ENCODE results near the gene POPDC2.
"Not testable (repeated sequence)": the region's sequence is repeated elsewhere in the genome, so short reads cannot be mapped to it uniquely, and the experiment has no call there.

Gene POPDC2

DNA sequence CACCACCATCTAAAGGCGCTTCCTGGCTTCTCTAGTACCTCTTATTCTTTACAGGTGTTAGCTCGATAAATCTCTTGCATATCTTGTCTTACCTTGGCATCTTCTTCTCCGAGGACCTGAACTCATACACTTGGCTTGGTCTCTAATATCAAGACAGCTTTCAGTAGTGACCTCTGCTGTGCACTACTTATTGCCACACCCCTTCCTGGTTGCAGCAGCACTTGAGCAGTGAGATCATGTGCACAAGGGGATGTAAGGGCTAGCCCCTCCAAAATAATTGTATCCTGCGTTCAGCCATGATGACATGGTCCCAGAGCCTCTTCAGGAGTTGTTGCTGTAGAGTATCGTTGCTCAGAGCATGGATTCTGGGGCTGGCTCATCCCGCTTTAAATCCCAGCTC lies 64.0 kb downstream of the POPDC2 start:
- Mint-ChIP-seq H3K27me3 (peaks cover 4% of the 10 kb centered on the region), H3K4me1 (ENCODE audit: low read depth) (peaks cover 44% of the 10 kb centered on the region), H3K9me3 (no peaks in the 10 kb centered on the region), H3K4me3 (no peak overlapping the region), H3K27ac (no peak overlapping the region), H3K36me3 (ENCODE audit: low read depth) (no peaks in the 10 kb centered on the region)

DNA sequence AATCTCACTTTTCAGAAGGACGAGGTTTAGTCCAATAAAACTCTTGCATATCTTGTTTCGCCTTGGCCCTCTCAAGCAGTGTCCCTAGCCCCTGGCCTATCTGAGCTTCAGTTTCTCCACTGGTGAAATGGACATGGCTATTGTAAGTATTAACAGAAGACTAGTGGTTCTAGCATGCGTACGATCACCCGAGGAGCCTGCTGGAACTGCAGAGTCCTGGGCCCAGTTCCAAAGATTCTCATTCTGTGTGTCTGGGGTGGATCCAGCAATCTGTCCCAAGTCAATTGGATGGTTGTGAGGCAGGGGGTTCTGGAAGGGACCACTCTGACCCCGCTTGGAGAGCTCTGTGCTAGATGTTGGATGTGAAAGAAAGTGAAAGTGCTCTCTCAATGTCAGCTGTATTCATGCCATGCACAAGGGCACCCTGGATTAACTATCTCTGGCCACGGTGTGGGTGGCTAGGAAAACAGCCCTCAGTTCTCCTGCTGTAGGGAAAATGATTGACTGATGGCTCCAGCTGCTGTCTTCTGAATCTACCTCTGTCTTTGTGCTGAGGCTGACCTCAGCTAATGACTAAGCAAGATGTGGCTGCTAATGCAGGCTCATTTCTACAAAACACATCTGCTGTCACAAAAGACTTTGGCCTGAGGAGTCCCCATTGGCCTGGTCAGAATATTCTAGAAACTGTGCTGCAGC lies 64.6 kb downstream of the POPDC2 start:
- Mint-ChIP-seq H3K36me3 (ENCODE audit: low read depth) (no peaks in the 10 kb centered on the region), H3K4me3 (no peak overlapping the region), H3K27me3 (peaks cover 5% of the 10 kb centered on the region), H3K9me3 (no peaks in the 10 kb centered on the region), H3K4me1 (ENCODE audit: low read depth) (peaks cover 38% of the 10 kb centered on the region), H3K27ac (no peak overlapping the region)

DNA sequence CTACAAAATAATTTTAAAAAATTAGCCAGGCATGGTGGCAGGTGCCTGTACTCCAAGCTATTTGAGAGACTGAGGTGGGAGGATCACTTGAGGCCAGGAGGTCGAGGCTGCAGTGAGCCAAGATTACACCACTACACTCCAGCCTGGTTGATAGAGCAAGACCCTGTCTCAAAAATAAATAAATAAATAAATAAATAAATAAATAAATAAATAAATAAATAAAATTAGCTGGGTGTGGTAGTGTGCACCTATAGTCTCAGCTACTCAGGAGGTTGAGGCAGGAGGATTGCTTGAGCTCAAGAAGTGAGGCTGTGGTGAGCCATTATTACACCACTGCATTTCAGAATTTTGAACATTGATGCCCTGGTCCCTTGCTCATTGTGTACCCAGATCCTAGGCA lies 65.5 kb downstream of the POPDC2 start:
- H3K27ac Mint-ChIP-seq; H3K4me3 Mint-ChIP-seq; H3K9me3 Mint-ChIP-seq; H3K36me3 Mint-ChIP-seq (ENCODE audit: low read depth): not testable (repeated sequence)
- Mint-ChIP-seq H3K4me1 (ENCODE audit: low read depth) (peaks cover 30% of the 10 kb centered on the region), H3K27me3 (peaks cover 12% of the 10 kb centered on the region)

DNA sequence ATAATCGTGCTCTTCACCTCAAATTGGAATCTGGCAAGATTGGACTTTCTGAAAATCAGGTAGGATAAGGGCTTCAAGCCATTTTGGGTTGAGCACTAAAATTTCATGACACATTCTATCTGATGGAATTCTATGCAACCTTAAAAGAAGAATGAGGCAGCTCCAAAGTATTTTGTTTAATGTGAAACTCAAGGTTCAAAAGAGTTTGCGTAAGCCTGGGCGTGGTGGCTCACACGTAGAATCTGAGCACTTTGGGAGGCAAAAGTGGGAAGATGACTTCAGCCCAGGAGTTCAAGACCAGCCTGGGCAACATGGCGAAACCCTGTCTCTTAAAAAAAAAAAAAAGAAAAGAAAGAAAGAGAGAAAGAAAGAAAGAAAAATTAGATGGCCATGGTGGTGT lies 66.3 kb downstream of the POPDC2 start:
- Mint-ChIP-seq H3K27me3 (peaks cover 18% of the 10 kb centered on the region), H3K4me1 (ENCODE audit: low read depth) (peaks cover 30% of the 10 kb centered on the region), H3K9me3 (no peaks in the 10 kb centered on the region), H3K4me3 (no peak overlapping the region), H3K27ac (no peak overlapping the region), H3K36me3 (ENCODE audit: low read depth) (peaks cover 9% of the 10 kb centered on the region)

DNA sequence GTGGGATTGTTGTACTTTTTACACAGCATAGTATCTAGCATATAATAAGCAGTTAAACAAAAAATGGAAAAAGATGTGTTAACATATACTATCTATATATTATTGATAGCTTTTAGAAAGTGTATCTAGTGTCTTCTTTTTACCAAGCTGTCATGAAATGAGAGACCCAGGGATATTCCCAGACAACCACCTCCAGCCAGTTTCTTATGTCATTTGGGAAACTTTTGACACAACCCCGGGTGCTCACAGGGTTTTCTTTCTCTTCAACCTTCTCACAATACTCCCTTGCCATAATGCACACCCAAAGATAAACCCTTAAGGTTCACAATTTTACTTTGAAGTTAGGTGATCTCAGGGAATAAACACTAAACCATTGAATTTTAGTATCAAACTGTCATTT lies 67.5 kb downstream of the POPDC2 start:
- H3K9me3 Mint-ChIP-seq: no peaks in the 10 kb centered on the region
- H3K27me3 Mint-ChIP-seq: peaks cover 22% of the 10 kb centered on the region
- peaks cover 12% of the 10 kb centered on the region for H3K36me3 Mint-ChIP-seq (ENCODE audit: low read depth)
- peaks cover 35% of the 10 kb centered on the region for H3K4me1 Mint-ChIP-seq (ENCODE audit: low read depth)
- no peak overlapping the region for H3K4me3 Mint-ChIP-seq
- H3K27ac Mint-ChIP-seq: no peak overlapping the region
